Astrocyte of the spinal cord (primary cell): ENCODE data around the gene DNAH10.

Source experiments
- DNase-seq: peaks from one replicate; pipeline ENCODE4 v3.0.0; 2011; ENCODE audit warnings: low read depth, low spot score
- H3K4me3 ChIP-seq: 2 replicates; pipeline ENCODE4 v1.5.1; 2011; ENCODE audit warnings: low read depth, mild to moderate bottlenecking, low read length, moderate library complexity
- in situ Hi-C: cut with HindIII; loops from 2 replicates; pipeline ENCODE4 v1.10.0; 2017; ENCODE audit warnings: low sequenced_read_pairs
- TF ChIP-seq, protein P1 (sequence below): IDR thresholded peaks from 2 replicates; pipeline ENCODE4 v1.5.1; 2012; ENCODE audit warnings: low read depth, mild to moderate bottlenecking, low read length, inconsistent platforms

DNAH10 gene

DNA sequence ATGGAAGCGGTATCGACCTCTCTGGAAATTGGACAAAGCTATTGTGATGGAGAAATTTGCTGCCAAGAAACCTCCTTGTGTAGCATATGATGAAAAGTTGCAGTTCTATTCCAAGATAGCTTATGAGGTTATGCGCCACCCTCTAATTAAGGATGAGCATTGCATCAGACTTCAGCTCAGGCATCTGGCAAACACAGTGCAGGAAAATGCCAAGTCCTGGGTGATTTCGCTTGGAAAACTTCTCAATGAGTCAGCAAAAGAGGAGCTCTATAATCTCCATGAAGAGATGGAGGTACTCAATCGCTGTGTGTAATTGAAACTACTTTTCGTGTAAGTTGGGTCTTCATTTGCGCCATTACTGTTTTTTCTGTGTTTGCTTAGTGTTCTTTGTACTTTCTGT lies 51.2 kb downstream of the DNAH10 start:
- H3K4me3 ChIP-seq = no peak overlapping the region
- TF ChIP-seq, protein P1, sequence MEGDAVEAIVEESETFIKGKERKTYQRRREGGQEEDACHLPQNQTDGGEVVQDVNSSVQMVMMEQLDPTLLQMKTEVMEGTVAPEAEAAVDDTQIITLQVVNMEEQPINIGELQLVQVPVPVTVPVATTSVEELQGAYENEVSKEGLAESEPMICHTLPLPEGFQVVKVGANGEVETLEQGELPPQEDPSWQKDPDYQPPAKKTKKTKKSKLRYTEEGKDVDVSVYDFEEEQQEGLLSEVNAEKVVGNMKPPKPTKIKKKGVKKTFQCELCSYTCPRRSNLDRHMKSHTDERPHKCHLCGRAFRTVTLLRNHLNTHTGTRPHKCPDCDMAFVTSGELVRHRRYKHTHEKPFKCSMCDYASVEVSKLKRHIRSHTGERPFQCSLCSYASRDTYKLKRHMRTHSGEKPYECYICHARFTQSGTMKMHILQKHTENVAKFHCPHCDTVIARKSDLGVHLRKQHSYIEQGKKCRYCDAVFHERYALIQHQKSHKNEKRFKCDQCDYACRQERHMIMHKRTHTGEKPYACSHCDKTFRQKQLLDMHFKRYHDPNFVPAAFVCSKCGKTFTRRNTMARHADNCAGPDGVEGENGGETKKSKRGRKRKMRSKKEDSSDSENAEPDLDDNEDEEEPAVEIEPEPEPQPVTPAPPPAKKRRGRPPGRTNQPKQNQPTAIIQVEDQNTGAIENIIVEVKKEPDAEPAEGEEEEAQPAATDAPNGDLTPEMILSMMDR = no peak
- in situ Hi-C loops = no loop called here
- no peak for DNase-seq

DNA sequence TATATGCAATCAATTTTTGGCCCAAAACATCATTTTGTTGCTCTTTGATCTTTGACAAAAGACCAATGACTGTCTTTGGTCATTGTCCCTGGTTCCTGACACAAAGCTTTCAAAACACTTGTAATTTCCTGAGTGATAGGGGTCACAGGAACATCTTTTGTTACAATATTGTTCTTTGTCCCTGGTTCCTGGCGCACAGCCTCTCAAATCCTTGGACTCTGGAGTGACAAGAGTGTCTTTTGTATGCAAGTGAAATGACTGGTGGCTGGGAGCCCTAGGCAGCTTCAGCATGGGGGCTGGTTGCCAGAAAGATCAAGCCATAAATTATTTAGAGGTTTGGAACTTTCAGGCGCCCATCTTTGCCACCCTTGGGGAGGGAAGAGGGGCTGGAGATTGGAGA lies 53.9 kb downstream of the DNAH10 start:
- in situ Hi-C loops = no loop called here
- H3K4me3 ChIP-seq = no peak overlapping the region
- no peak for DNase-seq
- TF ChIP-seq, protein P1 = no peak

DNA sequence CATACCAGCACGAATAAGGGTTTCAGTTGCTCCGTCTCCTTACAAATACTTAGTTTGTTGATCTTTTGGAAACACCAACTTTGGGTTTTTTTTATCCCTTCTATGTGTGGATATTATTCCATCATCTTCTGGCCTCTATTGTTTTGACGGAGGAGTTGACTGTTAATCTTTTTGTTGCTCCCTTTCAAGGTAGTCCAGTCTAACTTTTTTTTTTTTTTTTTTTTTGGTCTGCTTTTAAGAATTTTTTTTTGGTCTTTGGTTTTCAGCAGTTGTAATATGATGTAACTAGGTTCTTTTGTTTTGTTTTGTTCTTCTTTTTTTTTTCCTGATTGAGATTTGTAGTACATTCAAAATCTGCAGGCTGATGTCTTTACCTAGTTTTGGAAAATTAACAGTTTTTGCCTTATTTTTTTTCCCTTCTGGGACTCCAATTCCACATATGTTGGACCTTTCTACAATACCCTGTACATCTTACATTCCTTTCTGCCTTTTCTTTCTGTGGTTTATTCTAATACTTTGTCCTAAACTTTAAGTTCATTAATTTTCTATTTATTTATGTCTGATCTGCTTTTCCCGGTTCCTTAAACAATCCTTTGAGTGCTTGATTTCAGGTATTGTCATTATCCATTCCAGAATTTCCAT lies 54.9 kb downstream of the DNAH10 start:
- TF ChIP-seq, protein P1 = no peak
- H3K4me3 ChIP-seq = no peak overlapping the region
- in situ Hi-C loops = no loop called here
- DNase-seq = peak; percentile 5

DNA sequence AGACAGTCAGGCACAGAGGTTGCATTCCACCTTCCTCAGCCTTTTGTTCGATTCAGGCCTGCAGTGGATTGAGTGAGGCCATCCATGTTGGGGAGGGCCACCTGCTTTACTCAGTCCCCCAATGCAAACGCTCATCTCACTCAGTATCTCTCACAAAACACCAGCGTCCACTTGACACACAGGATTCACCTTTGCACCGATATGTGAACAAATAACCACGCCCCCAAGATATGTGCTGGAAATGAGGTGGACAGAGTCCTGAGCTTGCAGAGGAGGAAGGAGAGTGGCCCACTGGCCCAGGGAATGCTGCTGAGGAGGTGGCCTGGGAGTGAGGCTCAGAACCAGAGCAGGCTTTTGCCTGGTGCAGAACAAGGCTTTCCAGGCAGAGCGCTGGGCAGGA lies 60.7 kb downstream of the DNAH10 start:
- DNase-seq = no peak
- TF ChIP-seq, protein P1 = no peak
- H3K4me3 ChIP-seq = no peak overlapping the region
- in situ Hi-C loops = no loop called here

DNA sequence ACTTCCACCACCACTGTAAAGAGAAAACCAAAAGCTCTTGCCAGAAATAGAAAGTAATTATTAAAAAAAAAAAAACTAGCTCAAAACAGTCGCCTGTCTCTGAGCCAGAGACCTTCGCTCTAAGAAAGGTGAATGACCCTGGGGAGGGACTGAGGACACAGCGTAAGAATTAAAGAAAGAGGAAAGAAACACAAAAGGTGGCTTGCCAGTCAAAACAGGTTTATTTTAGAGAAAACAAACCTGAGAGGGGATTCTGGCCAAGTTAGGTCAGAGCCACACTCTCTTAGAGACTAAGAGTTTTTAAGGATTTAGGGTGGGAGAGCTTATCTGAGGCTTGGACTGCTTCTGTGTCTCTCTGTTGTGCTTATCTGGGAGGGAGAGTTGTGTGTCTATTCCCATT lies 66.0 kb downstream of the DNAH10 start:
- H3K4me3 ChIP-seq = no peak overlapping the region
- no peak for DNase-seq
- TF ChIP-seq, protein P1 = no peak
- in situ Hi-C loops = no loop called here

DNA sequence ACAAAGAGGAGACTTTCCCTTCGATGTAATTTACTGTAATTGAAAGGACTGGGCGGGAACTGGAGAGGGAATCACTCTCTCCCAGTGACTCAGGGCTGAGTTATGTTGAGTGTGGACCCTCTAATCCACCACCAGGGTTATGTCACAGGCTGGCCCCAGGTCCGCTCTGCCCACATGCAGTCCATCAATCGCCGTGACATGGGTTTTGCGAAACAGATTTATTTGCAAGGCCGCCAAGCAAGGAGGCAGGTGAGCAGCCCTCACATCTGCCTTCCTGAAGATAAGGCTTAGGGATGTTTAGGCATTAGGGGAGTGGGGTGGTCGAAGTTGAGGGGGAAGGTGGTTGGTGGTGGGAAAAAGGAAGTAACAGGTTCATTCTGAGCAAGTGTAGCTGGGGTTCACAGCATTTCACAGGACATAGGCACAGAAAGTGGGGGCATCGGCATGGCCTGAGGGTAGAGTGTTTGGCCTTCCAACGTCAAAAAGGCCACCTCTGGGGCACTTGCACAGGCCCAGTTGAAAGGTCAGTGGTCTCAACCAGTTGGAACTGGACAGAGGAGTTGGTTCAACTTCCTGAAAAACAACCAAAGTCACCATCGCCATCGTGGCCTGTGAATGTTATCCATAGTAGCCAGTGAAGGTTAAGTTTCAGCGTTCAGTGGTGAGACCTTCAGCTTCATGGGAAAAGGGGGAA lies 66.9 kb downstream of the DNAH10 start:
- no peak for DNase-seq
- no peak overlapping the region for H3K4me3 ChIP-seq
- TF ChIP-seq, protein P1 = no peak
- in situ Hi-C loops = no loop called here
